HL-60 (cell line): Measurements from ENCODE around the gene SV2C.

ENCODE experiments used
- CTCF ChIP-seq: IDR thresholded peaks from one replicate; pipeline ENCODE4 v1.5.1; 2011; ENCODE audit warnings: low read length, control low read depth, inconsistent platforms; ENCODE audit not compliant: insufficient read depth
- GABPA ChIP-seq: IDR thresholded peaks from 2 replicates; pipeline ENCODE4 v1.6.1; 2012; ENCODE audit warnings: low read depth
- POLR2AphosphoS5 ChIP-seq: IDR thresholded peaks from 2 replicates; pipeline ENCODE4 v1.6.1; 2012; ENCODE audit warnings: low read depth
- REST ChIP-seq: IDR thresholded peaks from 2 replicates; pipeline ENCODE4 v1.6.1; 2012; ENCODE audit warnings: low read depth; ENCODE audit not compliant: insufficient replicate concordance
- SPI1 ChIP-seq: IDR thresholded peaks from 2 replicates; pipeline ENCODE4 v1.6.1; 2012; ENCODE audit warnings: low read depth, mild to moderate bottlenecking, borderline replicate concordance

- TF ChIP-seq CTCF (no peak), SPI1 (no peak), POLR2AphosphoS5 (no peak), GABPA (no peak), REST (no peak)
These were observed 72.4 kb downstream of the SV2C start for GRCh38 chr5:76155536-76155935.
